IgD-negative memory B cell (primary cell): ENCODE data around the gene PSMD12. TPM values are rescaled to one million over a fixed set of nuclear protein-coding genes. Genes with fewer than 3 reads are reported as not detected.
"Not testable (repeated sequence)": the region's sequence is repeated elsewhere in the genome, so short reads cannot be mapped to it uniquely, and the experiment has no call there.

Experiments
- H3K27ac Mint-ChIP-seq, 3 donors: one replicate each; pipeline ENCODE4 v1.8.0; 2020 to 2022; ENCODE audit warnings: mild to moderate bottlenecking in 3 of 3, mixed read lengths in 3 of 3, moderate library complexity in 1 of 3
- H3K27me3 Mint-ChIP-seq: one replicate; pipeline ENCODE4 v1.8.0; 2021; ENCODE audit warnings: mixed read lengths
- H3K36me3 Mint-ChIP-seq: one replicate; pipeline ENCODE4 v1.8.0; 2020; ENCODE audit warnings: mild to moderate bottlenecking, mixed read lengths
- H3K4me1 Mint-ChIP-seq, 3 donors: one replicate each; pipeline ENCODE4 v1.8.0; 2020 to 2022; ENCODE audit warnings: mixed read lengths in 3 of 3, mild to moderate bottlenecking in 1 of 3
- H3K4me3 Mint-ChIP-seq, 4 donors: one replicate each; pipeline ENCODE4 v1.8.0; 2020 to 2022; ENCODE audit warnings: mild to moderate bottlenecking in 4 of 4, mixed read lengths in 4 of 4, moderate library complexity in 3 of 4
- H3K9me3 Mint-ChIP-seq, 3 donors: one replicate each; pipeline ENCODE4 v1.8.0; 2020 to 2021; ENCODE audit warnings: mixed read lengths in 3 of 3, mild to moderate bottlenecking in 1 of 3
- polyA plus RNA-seq: library from polyadenylated mRNA; unstranded; fragments of 300-500 nt; fragmentation: Illumina TruSeq; gene quantifications from one replicate; pipeline ENCODE4 v1.2.3, GENCODE V29; 2021

The PSMD12 gene
- polyA plus RNA-seq, 1 donor from 2014 or later: 30.1 TPM

- H3K27ac Mint-ChIP-seq: no peak overlapping the region
- H3K27me3 Mint-ChIP-seq: no peaks in the 10 kb centered on the region
- no peaks in the 10 kb centered on the region for H3K9me3 Mint-ChIP-seq
- H3K36me3 Mint-ChIP-seq: no peaks in the 10 kb centered on the region
- no peak overlapping the region for H3K4me3 Mint-ChIP-seq
- peaks cover 23 to 31% (median 31%) of the 10 kb centered on the region in 3 donors for H3K4me1 Mint-ChIP-seq
Measured at GRCh38 chr17:67358612-67359011, 7.8 kb downstream of the PSMD12 start.

GRCh38 chr17:67353929-67354574 is 12.3 kb downstream of the PSMD12 start:
- Mint-ChIP-seq H3K4me1 (peaks cover 4 to 6% (median 6%) of the 10 kb centered on the region in 3 donors), H3K36me3 (no peaks in the 10 kb centered on the region), H3K27ac (no peak overlapping the region), H3K27me3 (no peaks in the 10 kb centered on the region), H3K9me3 (no peaks in the 10 kb centered on the region), H3K4me3 (no peak overlapping the region)

GRCh38 chr17:67353161-67353560 is 13.2 kb downstream of the PSMD12 start:
- H3K9me3 Mint-ChIP-seq: no peaks in the 10 kb centered on the region
- H3K4me1 Mint-ChIP-seq: no peaks in the 10 kb centered on the region
- H3K27ac Mint-ChIP-seq: no peak overlapping the region
- H3K27me3 Mint-ChIP-seq: no peaks in the 10 kb centered on the region
- H3K4me3 Mint-ChIP-seq: no peak overlapping the region
- H3K36me3 Mint-ChIP-seq: no peaks in the 10 kb centered on the region

GRCh38 chr17:67349420-67349819 is 17.0 kb downstream of the PSMD12 start:
- Mint-ChIP-seq H3K27ac (no peak overlapping the region), H3K9me3 (no peaks in the 10 kb centered on the region), H3K27me3 (no peaks in the 10 kb centered on the region), H3K4me3 (no peak overlapping the region), H3K4me1 (no peaks in the 10 kb centered on the region), H3K36me3 (no peaks in the 10 kb centered on the region)

GRCh38 chr17:67347826-67348225 is 18.6 kb downstream of the PSMD12 start:
- peak overlapping the region in 1 of 3 donors; percentile 31 for H3K27ac Mint-ChIP-seq
- no peaks in the 10 kb centered on the region for H3K36me3 Mint-ChIP-seq
- no peak overlapping the region for H3K4me3 Mint-ChIP-seq
- no peaks in the 10 kb centered on the region for H3K9me3 Mint-ChIP-seq
- peaks cover 0 to 3% (median 0%) of the 10 kb centered on the region in 3 donors for H3K4me1 Mint-ChIP-seq
- no peaks in the 10 kb centered on the region for H3K27me3 Mint-ChIP-seq

- Mint-ChIP-seq H3K27me3 (no peaks in the 10 kb centered on the region), H3K4me1 (peaks cover 0 to 3% (median 2%) of the 10 kb centered on the region in 3 donors), H3K4me3 (no peak overlapping the region), H3K9me3 (no peaks in the 10 kb centered on the region), H3K27ac (peak overlapping the region in 2 of 3 donors; percentile 1 to 26), H3K36me3 (peaks cover 5% of the 10 kb centered on the region)
Measured at GRCh38 chr17:67343237-67343636, 23.1 kb downstream of the PSMD12 start.

GRCh38 chr17:67338353-67338752 is 28.0 kb downstream of the PSMD12 start:
- not testable (repeated sequence) for H3K27me3 Mint-ChIP-seq, H3K9me3 Mint-ChIP-seq, H3K4me3 Mint-ChIP-seq, H3K36me3 Mint-ChIP-seq, H3K4me1 Mint-ChIP-seq
- H3K27ac Mint-ChIP-seq: peak overlapping the region in 1 of 3 donors; percentile 24

GRCh38 chr17:67336859-67337258 is 29.5 kb downstream of the PSMD12 start:
- Mint-ChIP-seq H3K9me3 (peaks cover 0 to 2% (median 0%) of the 10 kb centered on the region in 3 donors), H3K4me1 (peaks cover 0 to 2% (median 0%) of the 10 kb centered on the region in 3 donors), H3K27ac (no peak overlapping the region), H3K36me3 (peaks cover 11% of the 10 kb centered on the region), H3K27me3 (no peaks in the 10 kb centered on the region), H3K4me3 (no peak overlapping the region)

- Mint-ChIP-seq H3K9me3 (peaks cover 0 to 2% (median 0%) of the 10 kb centered on the region in 3 donors), H3K27ac (no peak overlapping the region), H3K4me1 (no peaks in the 10 kb centered on the region), H3K27me3 (no peaks in the 10 kb centered on the region), H3K36me3 (peaks cover 5% of the 10 kb centered on the region), H3K4me3 (peak overlapping the region in 1 of 4 donors; percentile 8)
Measured at GRCh38 chr17:67335245-67335835, 31.0 kb downstream of the PSMD12 start.

GRCh38 chr17:67332162-67332508 is 34.2 kb downstream of the PSMD12 start:
- H3K4me1 Mint-ChIP-seq, H3K9me3 Mint-ChIP-seq, H3K27ac Mint-ChIP-seq, H3K36me3 Mint-ChIP-seq, H3K4me3 Mint-ChIP-seq, H3K27me3 Mint-ChIP-seq: not testable (repeated sequence)

- not testable (repeated sequence) for H3K4me1 Mint-ChIP-seq, H3K4me3 Mint-ChIP-seq, H3K9me3 Mint-ChIP-seq, H3K27me3 Mint-ChIP-seq, H3K36me3 Mint-ChIP-seq, H3K27ac Mint-ChIP-seq
Measured at GRCh38 chr17:67331381-67332161, 34.8 kb downstream of the PSMD12 start.

GRCh38 chr17:67328026-67328425 is 38.4 kb downstream of the PSMD12 start:
- Mint-ChIP-seq H3K4me3 (no peak overlapping the region), H3K4me1 (no peaks in the 10 kb centered on the region), H3K9me3 (peaks cover 0 to 7% (median 0%) of the 10 kb centered on the region in 3 donors), H3K36me3 (no peaks in the 10 kb centered on the region), H3K27ac (no peak overlapping the region), H3K27me3 (no peaks in the 10 kb centered on the region)

GRCh38 chr17:67326959-67327745 is 39.2 kb downstream of the PSMD12 start:
- H3K27me3 Mint-ChIP-seq, H3K36me3 Mint-ChIP-seq, H3K4me1 Mint-ChIP-seq, H3K4me3 Mint-ChIP-seq, H3K9me3 Mint-ChIP-seq, H3K27ac Mint-ChIP-seq: not testable (repeated sequence)

GRCh38 chr17:67326440-67326839 is 39.9 kb downstream of the PSMD12 start:
- no peak overlapping the region for H3K4me3 Mint-ChIP-seq
- no peaks in the 10 kb centered on the region for H3K4me1 Mint-ChIP-seq
- no peak overlapping the region for H3K27ac Mint-ChIP-seq
- H3K9me3 Mint-ChIP-seq: peaks cover 0 to 7% (median 0%) of the 10 kb centered on the region in 3 donors
- H3K36me3 Mint-ChIP-seq: no peaks in the 10 kb centered on the region
- H3K27me3 Mint-ChIP-seq: no peaks in the 10 kb centered on the region

- H3K9me3 Mint-ChIP-seq: peaks cover 0 to 7% (median 0%) of the 10 kb centered on the region in 3 donors
Measured at GRCh38 chr17:67324330-67324729, 42.0 kb downstream of the PSMD12 start.

More at GRCh38 chr17:67324330-67324729, 42.0 kb downstream of the PSMD12 start:
- H3K27me3 Mint-ChIP-seq: no peaks in the 10 kb centered on the region
- no peak overlapping the region for H3K27ac Mint-ChIP-seq
- H3K4me3 Mint-ChIP-seq: no peak overlapping the region
- H3K4me1 Mint-ChIP-seq: no peaks in the 10 kb centered on the region
- H3K36me3 Mint-ChIP-seq: no peaks in the 10 kb centered on the region
